ENCODE measurements around the gene RNF128.

The RNF128 gene

GRCh38 chrX:106698693-106699092 lies 27.8 kb upstream of the RNF128 start:
- DNase-seq (ENCODE audit: low spot score) = no peak
- in situ Hi-C loops (cut with MboI; ENCODE audit: low sequenced_read_pairs, unreplicated experiment) = no loop called here
- TF ChIP-seq CTCF (IDR thresholded peaks at IDR 0.05; ENCODE audit: borderline replicate concordance, control extremely low read depth, extremely low read depth, insufficient read depth, missing control alignments) = no peak

DNA sequence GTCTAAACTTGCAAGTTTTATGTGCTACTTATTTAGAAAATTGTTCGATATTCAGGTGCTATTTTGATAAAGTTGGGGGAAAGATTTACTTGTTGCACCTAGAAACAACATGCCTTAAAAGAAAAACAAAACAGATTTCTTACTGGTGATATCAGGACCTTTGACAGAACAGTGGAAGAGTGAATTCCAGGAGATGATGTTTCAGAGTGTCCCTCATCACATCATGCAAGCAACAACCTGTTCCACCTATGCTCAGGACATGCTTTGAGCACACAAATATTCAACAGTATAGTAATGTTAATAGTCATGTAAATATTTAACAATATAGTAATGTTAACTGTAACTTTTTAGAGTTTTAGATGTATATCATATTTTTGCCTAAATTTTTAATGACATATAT lies 23.9 kb upstream of the RNF128 start:
- no peak for DNase-seq (ENCODE audit: low spot score)
- TF ChIP-seq CTCF (IDR thresholded peaks at IDR 0.05; ENCODE audit: borderline replicate concordance, control extremely low read depth, extremely low read depth, insufficient read depth, missing control alignments) = no peak
- in situ Hi-C loops (cut with MboI; ENCODE audit: low sequenced_read_pairs, unreplicated experiment) = no loop called here

DNA sequence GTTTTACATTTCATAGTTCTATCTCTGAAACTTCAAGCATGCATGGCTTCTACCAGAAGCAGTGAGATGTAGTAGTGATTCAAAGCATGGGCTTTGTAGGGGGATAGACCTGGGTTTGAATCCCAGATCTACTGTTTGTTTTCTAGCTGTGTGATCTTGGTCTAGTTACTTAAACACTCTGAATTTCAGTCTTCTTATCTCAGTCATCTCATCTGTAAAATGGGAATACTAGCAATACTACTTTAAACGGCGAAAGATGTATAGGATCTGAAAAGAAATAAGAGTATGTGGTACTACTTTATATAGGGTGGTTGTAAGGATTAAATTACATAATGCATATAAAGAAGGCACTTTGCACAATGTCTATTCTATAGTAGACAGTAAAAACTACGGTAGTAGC lies 20.0 kb upstream of the RNF128 start:
- in situ Hi-C loops (cut with MboI; ENCODE audit: low sequenced_read_pairs, unreplicated experiment) = no loop called here
- no peak for TF ChIP-seq CTCF (IDR thresholded peaks at IDR 0.05; ENCODE audit: borderline replicate concordance, control extremely low read depth, extremely low read depth, insufficient read depth, missing control alignments)
- DNase-seq (ENCODE audit: low spot score) = no peak

GRCh38 chrX:106707771-106708454 lies 18.6 kb upstream of the RNF128 start:
- no peak for DNase-seq (ENCODE audit: low spot score)
- in situ Hi-C loops (cut with MboI; ENCODE audit: low sequenced_read_pairs, unreplicated experiment) = no loop called here
- TF ChIP-seq CTCF (IDR thresholded peaks at IDR 0.05; ENCODE audit: borderline replicate concordance, control extremely low read depth, extremely low read depth, insufficient read depth, missing control alignments) = no peak

- in situ Hi-C loops (cut with MboI; ENCODE audit: low sequenced_read_pairs, unreplicated experiment) = no loop called here
- DNase-seq (ENCODE audit: low spot score) = no peak
- TF ChIP-seq CTCF (IDR thresholded peaks at IDR 0.05; ENCODE audit: borderline replicate concordance, control extremely low read depth, extremely low read depth, insufficient read depth, missing control alignments) = no peak
Observed at GRCh38 chrX:106710771-106711170, 15.7 kb upstream of the RNF128 start.

DNA sequence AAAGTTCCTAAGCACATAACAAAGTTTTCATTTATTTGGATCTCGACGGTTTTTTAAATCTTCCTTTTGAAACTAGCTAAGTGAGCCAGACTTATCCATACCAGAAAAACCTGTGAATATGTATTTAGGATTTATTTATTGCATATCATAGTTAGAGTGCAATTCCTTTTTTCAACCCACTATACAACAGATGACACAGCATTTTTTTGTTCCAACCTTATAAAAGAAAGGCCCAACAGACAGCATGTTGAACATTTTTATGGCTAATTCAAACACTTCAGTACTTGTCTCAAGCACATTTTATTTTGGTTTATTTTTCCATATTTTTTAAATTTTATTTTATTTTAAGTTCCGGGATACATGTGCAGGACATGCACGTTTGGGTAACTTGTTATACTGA lies 15.1 kb upstream of the RNF128 start:
- no peak for DNase-seq (ENCODE audit: low spot score)
- in situ Hi-C loops (cut with MboI; ENCODE audit: low sequenced_read_pairs, unreplicated experiment) = no loop called here
- no peak for TF ChIP-seq CTCF (IDR thresholded peaks at IDR 0.05; ENCODE audit: borderline replicate concordance, control extremely low read depth, extremely low read depth, insufficient read depth, missing control alignments)
